ENCODE data around the gene KIF5A.

Gene KIF5A

GRCh38 chr12:57618966-57619433, 69.2 kb downstream of the KIF5A start:
- H3K27ac ChIP-seq (ENCODE audit: low read depth, low read length, poor library complexity, severe bottlenecking) = no peak overlapping the region
- H3K4me3 ChIP-seq (ENCODE audit: low read depth, low read length, poor library complexity, severe bottlenecking) = no peak overlapping the region
- H3F3A ChIP-seq (ENCODE audit: insufficient read depth, low read length) = no peaks in the 10 kb centered on the region
- no peaks in the 10 kb centered on the region for H4K20me1 ChIP-seq (ENCODE audit: insufficient read depth, low read length)
- no peaks in the 10 kb centered on the region for H3K9me2 ChIP-seq (ENCODE audit: low read depth, low read length)
- no peak overlapping the region for H3K4me2 ChIP-seq (ENCODE audit: low read length)
- no peak for TF ChIP-seq CTCF (IDR thresholded peaks at IDR 0.05; ENCODE audit: low read length)
- TF ChIP-seq EZH2 (IDR thresholded peaks at IDR 0.05; ENCODE audit: borderline replicate concordance, low read length) = no peak
- peaks cover 9% of the 10 kb centered on the region for H3K27me3 ChIP-seq (ENCODE audit: insufficient read depth, low read length)
- H3K9ac ChIP-seq (ENCODE audit: low read length) = no peak overlapping the region
- H3K4me1 ChIP-seq (ENCODE audit: insufficient read depth, low read length, severe bottlenecking) = peaks cover 11% of the 10 kb centered on the region
- H3K9me3 ChIP-seq (ENCODE audit: low read length) = no peaks in the 10 kb centered on the region
- no peaks in the 10 kb centered on the region for H3K79me2 ChIP-seq (ENCODE audit: insufficient read depth, low read length)
- H2AFZ ChIP-seq (ENCODE audit: low read length) = no peak overlapping the region
- no peaks in the 10 kb centered on the region for H3K36me3 ChIP-seq (ENCODE audit: insufficient read depth, low read length)

- H3K9me3 ChIP-seq (ENCODE audit: low read length) = no peaks in the 10 kb centered on the region
- no peak overlapping the region for H3K4me3 ChIP-seq (ENCODE audit: low read depth, low read length, poor library complexity, severe bottlenecking)
- H3K4me2 ChIP-seq (ENCODE audit: low read length) = no peak overlapping the region
- H3K9me2 ChIP-seq (ENCODE audit: low read depth, low read length) = no peaks in the 10 kb centered on the region
- no peaks in the 10 kb centered on the region for H3F3A ChIP-seq (ENCODE audit: insufficient read depth, low read length)
- H2AFZ ChIP-seq (ENCODE audit: low read length) = no peak overlapping the region
- no peaks in the 10 kb centered on the region for H3K79me2 ChIP-seq (ENCODE audit: insufficient read depth, low read length)
- no peak overlapping the region for H3K27ac ChIP-seq (ENCODE audit: low read depth, low read length, poor library complexity, severe bottlenecking)
- peaks cover 6% of the 10 kb centered on the region for H3K27me3 ChIP-seq (ENCODE audit: insufficient read depth, low read length)
- no peak overlapping the region for H3K9ac ChIP-seq (ENCODE audit: low read length)
- TF ChIP-seq EZH2 (IDR thresholded peaks at IDR 0.05; ENCODE audit: borderline replicate concordance, low read length) (no peak), CTCF (IDR thresholded peaks at IDR 0.05; ENCODE audit: low read length) (no peak)
- H3K36me3 ChIP-seq (ENCODE audit: insufficient read depth, low read length) = no peaks in the 10 kb centered on the region
- no peaks in the 10 kb centered on the region for H4K20me1 ChIP-seq (ENCODE audit: insufficient read depth, low read length)
- peaks cover 9% of the 10 kb centered on the region for H3K4me1 ChIP-seq (ENCODE audit: insufficient read depth, low read length, severe bottlenecking)
Measured at GRCh38 chr12:57619434-57620244, 69.8 kb downstream of the KIF5A start.

GRCh38 chr12:57620245-57620935, 70.5 kb downstream of the KIF5A start:
- H3K4me2 ChIP-seq (ENCODE audit: low read length) = no peak overlapping the region
- H3K27me3 ChIP-seq (ENCODE audit: insufficient read depth, low read length) = peaks cover 6% of the 10 kb centered on the region
- H3K27ac ChIP-seq (ENCODE audit: low read depth, low read length, poor library complexity, severe bottlenecking) = no peak overlapping the region
- no peak overlapping the region for H2AFZ ChIP-seq (ENCODE audit: low read length)
- H3K79me2 ChIP-seq (ENCODE audit: insufficient read depth, low read length) = no peaks in the 10 kb centered on the region
- H3K4me3 ChIP-seq (ENCODE audit: low read depth, low read length, poor library complexity, severe bottlenecking) = no peak overlapping the region
- H3K9ac ChIP-seq (ENCODE audit: low read length) = no peak overlapping the region
- no peaks in the 10 kb centered on the region for H3K36me3 ChIP-seq (ENCODE audit: insufficient read depth, low read length)
- H4K20me1 ChIP-seq (ENCODE audit: insufficient read depth, low read length) = no peaks in the 10 kb centered on the region
- peaks cover 9% of the 10 kb centered on the region for H3K4me1 ChIP-seq (ENCODE audit: insufficient read depth, low read length, severe bottlenecking)
- H3K9me2 ChIP-seq (ENCODE audit: low read depth, low read length) = no peaks in the 10 kb centered on the region
- no peaks in the 10 kb centered on the region for H3K9me3 ChIP-seq (ENCODE audit: low read length)
- no peak for TF ChIP-seq EZH2 (IDR thresholded peaks at IDR 0.05; ENCODE audit: borderline replicate concordance, low read length)
- no peak for TF ChIP-seq CTCF (IDR thresholded peaks at IDR 0.05; ENCODE audit: low read length)
- H3F3A ChIP-seq (ENCODE audit: insufficient read depth, low read length) = no peaks in the 10 kb centered on the region

Measured in OCI-LY1 (cell line).